Measurements from ENCODE around the gene CDH4.

Gene CDH4

GRCh38 chr20:61682996-61683681 is 431.1 kb downstream of the CDH4 start:
- DNase-seq = no peak

GRCh38 chr20:61683721-61684120 is 431.7 kb downstream of the CDH4 start:
- DNase-seq = no peak

GRCh38 chr20:61684136-61684535 is 432.1 kb downstream of the CDH4 start:
- no peak for DNase-seq

DNA sequence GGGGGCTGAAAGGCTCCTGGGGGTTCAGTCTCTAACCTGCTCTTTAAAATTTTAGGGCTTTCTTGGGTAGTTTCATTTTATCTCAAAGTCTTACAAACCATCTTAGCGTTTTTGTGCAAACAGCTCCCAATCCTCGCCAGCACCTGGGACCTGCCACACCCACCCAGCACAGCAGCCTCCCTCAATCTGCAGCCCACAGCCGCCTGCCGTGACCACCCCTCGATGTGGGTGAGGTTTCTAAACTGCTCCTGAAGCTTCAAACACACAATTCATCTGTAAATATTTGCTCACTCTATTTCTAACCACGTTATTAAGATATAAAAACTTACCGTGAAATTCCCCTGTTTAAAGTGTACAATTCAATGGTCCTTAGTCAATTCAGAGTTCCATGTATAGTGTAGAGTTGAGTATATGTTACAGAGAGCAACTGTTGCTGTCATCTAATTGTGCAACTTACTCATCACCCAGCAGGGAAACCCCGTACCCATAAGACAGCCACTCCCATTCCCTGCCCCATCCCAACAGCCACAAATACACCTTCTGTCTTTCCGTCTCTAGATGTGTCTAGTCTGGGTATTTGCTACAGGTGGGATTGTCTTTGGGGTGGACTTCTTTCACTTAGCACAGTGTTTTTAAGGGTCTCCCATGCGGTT is 432.6 kb downstream of the CDH4 start:
- no peak for DNase-seq

GRCh38 chr20:61685462-61685861 is 433.4 kb downstream of the CDH4 start:
- DNase-seq = no peak

- DNase-seq = no peak
Measured at GRCh38 chr20:61686051-61686936, 434.2 kb downstream of the CDH4 start.

- DNase-seq = no peak
Measured at GRCh38 chr20:61688411-61688810, 436.4 kb downstream of the CDH4 start.

DNA sequence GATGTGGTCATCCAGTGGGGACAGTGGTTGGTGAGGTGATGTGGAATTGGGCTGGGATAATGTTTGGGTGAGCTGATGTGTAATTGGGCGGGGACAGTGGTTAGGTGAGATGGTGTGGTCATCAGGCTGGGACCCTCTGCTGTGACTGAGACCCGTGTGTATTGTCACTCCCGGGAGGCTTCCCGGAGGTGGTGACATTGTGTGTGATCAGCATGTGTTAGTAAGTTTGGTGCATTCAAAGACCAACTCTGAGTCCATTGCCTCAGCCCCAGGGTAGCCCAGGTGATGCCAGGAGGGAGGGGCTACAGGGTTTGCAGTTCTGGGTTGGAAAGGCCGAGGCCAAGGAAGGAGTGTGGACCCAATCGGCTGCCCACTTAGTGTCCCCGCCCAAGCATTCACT is 438.1 kb downstream of the CDH4 start:
- no peak for DNase-seq

DNA sequence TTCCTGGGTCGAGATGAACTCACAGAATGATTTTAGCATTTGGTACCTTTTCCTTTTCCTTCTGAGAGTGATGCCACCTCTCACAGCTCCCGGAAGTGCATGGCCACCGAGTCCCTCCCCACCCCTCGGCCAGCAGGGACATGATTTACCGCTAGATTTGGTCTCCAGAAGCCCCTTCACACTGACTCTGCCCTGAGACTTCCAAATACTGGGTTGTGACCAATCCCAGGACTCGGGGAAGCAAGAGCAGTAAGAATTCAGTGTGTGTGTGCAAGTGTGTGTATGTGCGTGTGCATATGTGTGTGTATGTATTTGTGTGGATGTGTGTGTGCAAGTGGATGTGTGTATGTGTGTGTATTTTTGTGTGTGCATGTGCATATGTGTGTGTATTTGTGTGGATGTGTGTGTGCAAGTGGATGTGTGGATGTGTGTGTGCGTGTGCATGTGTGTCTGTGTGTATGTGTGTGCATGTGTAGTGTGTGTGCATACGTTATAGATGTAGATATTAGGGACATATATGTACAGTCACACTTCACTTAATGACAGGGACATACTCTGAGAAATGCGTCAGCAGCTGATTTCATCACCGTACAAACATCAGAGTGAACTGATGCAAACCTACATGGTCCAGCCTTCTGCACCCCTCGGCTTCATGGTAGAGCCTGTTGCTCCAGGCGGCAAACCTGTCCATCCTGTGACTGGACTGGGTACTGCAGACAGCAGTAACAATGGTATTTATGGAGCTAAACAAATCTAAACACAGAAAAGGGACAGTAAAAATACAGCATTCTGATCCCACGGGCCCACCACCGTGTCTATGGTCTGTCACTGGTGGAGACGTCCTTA is 439.2 kb downstream of the CDH4 start:
- no peak for DNase-seq

DNA sequence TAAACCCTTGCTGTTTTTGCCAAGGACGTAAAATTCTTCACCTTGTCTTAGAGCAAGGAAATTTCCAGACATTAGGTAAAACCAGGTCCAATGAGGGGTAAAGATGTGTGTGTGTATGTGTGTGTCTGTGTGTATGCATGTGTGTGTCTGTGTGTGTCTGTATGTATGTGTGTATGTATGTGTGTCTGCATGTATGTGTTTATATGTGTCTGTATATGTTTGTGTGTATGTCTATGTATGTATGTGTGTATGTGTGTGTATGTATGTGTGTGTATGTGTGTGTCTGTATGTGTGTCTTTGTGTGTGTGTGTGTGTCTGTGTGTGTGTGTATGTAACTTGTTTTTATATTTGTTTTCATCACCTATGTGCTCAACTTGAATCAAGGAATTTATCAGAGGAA is 439.9 kb downstream of the CDH4 start:
- no peak for DNase-seq

DNA sequence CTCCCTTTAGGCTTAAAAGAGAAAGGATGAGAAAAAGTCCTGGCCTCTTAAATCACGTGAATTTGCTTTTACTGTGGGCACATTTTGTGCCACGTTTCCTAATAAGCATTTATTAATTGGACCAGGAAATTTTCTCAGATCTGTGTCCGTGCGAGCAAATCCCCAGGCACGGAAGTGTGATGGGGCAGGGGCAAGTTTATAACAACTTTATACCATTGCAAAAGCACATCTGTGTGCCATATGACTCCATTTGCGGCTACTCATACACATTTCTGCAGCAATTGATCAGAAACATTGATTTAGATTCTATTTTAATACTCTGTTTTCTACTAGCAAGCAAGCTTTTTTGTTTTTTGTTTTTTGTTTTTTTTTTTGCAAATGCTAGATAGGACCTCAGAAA is 440.4 kb downstream of the CDH4 start:
- DNase-seq = no peak

DNA sequence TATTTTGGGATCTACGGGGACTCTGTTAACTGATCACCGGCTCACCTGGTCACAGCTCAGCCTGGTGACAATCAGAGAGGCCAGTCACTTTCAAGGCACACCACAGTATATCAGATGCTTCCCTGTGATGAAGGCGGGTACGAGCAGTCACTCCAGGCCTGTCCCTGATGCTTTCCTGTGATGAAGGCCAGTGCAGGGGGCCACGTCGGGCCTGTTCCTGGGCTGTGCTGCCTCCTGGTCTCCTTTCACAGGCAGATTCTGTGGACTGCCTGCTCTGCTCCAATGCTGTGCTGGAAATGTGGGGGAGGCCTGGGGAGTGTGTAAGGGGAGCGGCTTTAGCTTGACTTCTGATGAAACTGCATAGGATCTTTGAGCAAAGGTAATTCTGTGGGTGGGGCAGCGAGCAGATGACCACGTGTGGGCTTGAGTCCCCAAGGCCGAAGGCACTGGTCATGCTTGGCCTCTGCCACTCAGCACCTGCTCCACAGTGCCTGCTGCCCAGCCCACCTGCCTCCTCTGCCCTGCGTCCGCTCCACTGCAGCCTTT is 441.1 kb downstream of the CDH4 start:
- DNase-seq = no peak

- DNase-seq = no peak
Measured at GRCh38 chr20:61694682-61695081, 442.6 kb downstream of the CDH4 start.

- DNase-seq = no peak
Measured at GRCh38 chr20:61695741-61696140, 443.7 kb downstream of the CDH4 start.

DNA sequence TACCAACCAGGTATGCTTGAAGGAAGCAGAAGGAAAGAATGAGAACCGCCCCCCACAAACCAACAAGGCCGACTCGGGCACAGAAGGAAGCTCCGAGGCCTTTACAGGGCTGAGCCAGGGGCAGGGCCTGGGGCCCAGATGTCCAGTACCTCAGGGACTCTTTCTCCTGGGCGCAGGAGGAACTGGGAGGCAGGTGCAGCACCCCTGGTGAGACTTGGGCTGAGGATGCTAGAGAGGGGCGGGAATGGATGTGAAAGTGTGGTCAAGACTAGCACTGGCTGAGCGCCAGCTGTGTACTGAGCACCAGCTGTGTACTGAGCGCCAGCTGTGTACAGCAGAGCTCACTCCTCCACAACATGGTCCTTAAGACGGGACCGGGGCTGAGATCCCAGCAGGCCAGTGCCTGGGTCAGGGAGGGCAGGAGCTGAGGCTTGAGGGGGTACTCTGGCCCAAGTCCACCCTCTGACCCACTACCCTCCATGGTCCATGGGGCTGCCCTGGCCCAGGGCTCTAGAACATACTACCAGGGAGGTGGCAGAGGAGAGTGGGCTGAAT is 444.2 kb downstream of the CDH4 start:
- DNase-seq = no peak

DNA sequence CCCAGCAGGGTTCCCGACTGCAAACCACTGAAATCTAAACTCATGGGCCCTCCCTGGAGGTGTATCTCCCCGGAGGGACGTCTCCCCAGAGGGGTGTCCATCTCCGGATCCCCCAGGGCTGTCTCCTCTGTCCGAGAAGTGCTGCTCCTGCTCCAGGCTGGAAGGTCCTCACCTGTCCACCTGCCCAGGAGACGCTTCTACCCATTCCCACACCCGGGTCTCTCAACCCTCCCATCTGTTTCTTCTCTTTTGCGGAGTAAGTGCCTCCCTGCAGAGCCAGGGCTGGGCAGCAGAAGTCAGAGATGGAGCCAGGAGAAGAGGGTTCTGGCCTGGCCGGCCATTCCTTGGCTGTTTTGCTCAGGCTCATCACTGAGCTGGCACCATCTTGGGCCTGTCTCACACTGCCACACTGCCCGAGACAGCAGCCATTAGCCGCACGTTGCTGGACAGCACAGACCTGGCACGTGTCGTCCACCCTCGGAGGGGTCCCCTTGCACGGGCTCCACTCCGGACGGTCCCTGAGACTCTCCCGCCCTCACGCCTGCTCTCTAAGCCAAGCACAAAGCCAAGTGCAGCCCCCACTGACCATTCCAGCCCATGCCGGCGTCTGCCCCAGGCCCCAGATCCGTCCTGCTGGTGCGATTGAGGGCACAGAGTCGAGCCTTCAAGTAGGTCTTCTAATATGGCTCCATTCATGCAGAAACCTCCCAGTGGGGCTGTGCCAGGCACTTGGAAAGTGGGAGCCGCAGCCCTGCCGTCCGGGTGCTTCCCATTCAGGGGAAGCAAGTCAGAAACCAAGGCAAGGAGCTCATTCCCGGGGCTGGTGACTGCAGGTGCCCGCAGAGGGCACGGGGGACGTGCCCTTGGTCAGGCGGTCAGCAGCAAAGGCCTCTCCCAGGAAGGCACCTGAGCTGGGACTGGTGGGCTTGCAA is 445.9 kb downstream of the CDH4 start:
- no peak for DNase-seq

DNA sequence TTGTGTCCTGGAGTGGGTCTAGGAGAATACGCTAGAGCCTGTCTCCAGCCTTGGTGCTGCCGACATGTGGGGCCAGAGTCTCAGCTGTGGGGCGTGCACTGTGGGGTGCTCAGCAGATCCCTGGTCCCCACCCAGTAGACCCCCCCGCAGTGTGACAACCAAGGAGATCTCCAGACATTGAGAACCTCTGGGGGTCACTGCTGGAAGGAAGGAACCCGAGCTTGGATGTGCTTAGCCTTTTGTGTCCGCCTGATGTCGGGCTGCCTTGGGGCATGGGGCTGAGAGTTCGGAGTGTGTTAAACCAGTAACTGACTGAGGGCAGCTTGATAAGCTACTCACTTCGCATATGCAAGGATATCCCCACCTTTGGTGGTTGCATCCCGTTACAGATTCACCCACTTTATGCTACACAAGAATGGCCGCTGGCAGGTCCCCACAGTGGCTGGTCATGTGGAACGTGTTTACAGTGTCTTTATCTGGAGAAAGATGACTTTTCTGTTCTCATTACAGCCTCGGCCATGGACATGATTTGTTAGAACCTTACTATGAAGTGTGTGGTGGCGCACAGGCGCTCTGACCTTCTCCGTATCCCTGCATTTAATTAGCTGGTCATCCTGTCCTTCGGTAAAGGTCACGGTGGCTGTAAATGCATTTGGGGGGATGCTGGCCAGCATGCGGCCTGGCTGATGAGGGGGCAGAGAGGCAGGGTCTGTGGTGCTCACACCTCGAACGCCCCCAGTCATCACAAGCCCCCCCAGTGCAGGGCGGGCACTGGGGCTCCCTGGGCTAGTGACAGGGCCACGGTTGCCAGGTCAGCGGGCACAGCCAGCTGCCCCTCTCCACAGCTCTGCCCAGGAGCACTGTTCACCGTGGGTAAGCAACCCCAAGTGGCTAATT is 446.8 kb downstream of the CDH4 start:
- no peak for DNase-seq

DNA sequence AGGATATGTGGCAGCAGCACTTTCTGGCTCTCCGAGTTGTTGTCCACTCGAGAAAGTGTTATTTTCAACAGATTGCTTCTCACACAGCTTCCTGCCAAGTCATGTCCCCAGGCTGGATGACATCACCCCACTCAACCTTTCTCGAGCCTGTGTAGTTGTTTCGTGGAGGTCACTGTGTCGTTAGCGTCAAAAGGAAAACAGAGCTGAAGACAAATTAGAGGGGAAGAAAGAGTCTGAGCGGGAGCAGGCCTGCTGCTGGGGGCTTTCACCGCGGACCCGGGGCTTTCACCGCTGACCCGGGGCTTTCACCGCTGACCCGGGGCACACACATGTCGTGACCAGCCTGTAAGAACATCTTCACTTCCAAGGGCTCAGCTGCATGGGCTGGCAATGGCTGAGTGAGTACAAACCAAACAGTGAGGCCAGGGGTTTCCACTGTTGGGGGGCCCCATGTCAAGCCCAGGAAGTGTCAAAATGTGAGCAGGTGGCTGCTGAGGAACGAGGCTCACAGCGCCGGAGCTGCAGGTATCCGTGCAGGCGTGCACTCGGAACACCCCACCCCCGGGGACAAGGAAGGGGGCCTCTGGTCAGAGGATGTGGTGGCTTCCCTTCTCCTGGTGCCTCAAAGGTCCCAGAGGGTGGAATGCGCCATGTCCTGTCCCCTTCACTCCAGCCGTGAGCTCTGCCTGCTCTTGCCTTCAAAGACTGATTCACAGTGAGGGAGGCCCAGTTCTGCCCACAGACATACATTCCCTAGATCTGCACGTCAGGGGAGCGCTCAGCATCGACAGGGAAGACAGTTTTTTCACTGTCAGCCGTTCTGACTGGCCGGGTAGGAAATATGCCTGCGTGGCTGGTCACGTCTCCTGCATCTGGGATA is 447.7 kb downstream of the CDH4 start:
- DNase-seq = no peak

DNA sequence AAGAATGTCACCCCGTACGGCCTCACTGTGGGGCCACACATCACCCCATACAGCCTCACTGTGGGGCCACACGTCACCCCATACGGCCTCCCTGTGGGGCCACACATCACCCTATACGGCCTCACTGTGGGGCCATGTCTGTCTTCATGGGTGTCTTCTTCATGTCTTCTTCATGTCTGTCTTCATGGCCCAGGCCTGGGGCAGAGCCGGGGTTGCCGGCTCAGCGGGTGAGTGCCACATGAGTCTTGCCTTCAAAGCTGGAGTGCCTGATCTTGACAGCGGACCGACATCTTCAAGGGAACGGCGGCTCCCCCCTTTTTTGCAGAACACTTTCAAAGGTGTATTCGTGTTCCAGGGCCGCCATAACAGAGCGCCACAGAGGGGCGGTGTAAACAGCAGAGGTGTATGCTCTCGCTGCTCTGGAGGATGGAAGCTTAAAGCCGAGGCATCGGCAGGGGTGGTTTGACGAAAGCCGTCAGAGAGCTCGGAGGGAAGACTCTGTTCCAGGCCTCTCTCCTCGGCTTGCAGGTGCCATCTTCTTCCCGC is 448.6 kb downstream of the CDH4 start:
- DNase-seq = no peak
